ENCODE results near the gene ZNF629.

ZNF629 gene

GRCh38 chr16:30785126-30786106 is 1.6 kb downstream of the ZNF629 start:
- DNase-seq, result no peak

DNA sequence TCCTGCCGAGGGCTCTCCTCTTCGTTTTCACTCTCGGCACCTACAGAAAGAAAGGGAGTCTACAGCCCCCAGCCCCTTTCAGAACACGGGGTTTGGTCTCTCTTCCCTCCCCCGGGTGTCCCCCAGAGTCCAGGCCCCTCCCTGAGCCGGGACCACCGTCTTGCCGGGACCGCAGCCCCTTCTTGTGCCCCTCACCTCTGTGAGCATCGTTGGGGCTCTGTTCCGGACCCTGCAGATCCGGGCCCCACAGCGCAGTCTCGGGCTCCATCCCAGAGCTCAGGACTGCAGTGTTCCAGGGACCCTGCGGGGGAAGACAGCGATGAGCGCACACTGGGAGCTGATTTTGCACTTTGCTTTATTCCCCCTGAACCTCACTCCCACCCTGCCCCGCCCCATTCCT is 2.8 kb downstream of the ZNF629 start:
- DNase-seq, result no peak

GRCh38 chr16:30783280-30784109 is 3.5 kb downstream of the ZNF629 start:
- DNase-seq, result no peak

DNA sequence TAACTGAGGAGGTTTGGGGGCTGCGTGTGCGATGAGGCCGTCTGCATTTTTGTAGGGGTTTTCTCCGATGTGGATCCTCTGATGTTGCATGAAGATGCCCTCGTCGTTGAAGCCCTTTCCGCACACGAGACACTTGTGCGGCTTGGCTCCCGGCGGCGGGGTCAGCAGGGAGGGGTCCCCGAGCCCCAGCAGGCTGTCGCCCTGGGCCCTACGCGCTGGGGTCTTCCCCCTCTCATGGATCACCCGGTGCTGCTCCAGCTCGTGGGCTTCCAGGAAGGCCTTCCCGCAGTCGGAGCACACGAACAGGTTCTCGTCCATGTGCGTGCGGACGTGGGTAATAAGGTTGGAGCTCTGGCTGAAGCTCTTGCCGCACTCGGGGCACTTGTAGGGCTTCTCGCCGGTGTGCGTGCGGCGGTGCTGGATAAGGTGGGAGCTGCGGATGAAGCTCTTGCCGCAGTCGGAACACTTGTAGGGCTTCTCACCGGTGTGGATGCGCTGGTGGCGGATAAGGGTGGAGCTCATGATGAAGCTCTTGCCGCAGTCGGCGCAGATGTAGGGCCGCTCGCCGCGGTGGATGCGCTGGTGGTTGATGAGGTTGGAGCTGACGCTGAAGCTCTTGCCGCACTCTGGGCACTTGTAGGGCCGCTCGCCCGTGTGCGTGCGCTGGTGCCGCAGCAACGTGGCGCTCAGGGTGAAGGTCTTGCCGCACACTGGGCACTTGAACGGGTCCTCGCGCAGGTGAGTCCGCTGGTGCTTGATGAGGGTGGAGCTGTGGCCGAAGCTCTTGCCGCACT is 4.3 kb downstream of the ZNF629 start:
- DNase-seq, result no peak

- no peak for DNase-seq
Observed at GRCh38 chr16:30780549-30780948, 6.5 kb downstream of the ZNF629 start.

- no peak for DNase-seq
Observed at GRCh38 chr16:30780021-30780420, 7.0 kb downstream of the ZNF629 start.

DNA sequence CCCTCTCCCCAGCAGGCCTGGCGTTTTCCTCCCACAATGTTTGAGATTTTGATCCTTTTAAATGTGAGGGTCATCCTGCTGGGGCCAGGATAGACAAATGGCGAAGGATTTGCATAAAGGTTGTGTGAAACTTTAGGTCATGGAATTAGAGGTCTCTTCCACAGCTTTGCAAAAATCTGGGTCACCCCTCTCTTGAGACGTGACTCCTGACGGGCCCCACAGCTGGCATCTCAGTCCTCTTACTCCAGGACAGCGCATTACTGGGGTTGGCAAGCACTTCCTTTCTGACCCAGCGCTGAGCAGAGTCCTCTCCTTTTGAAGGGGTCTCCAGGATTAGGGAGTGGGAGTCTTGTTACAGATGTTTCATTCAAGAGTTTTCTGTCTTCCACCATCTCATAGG is 7.4 kb downstream of the ZNF629 start:
- no peak for DNase-seq

- no peak for DNase-seq
Observed at GRCh38 chr16:30778549-30779244, 8.3 kb downstream of the ZNF629 start.

DNA sequence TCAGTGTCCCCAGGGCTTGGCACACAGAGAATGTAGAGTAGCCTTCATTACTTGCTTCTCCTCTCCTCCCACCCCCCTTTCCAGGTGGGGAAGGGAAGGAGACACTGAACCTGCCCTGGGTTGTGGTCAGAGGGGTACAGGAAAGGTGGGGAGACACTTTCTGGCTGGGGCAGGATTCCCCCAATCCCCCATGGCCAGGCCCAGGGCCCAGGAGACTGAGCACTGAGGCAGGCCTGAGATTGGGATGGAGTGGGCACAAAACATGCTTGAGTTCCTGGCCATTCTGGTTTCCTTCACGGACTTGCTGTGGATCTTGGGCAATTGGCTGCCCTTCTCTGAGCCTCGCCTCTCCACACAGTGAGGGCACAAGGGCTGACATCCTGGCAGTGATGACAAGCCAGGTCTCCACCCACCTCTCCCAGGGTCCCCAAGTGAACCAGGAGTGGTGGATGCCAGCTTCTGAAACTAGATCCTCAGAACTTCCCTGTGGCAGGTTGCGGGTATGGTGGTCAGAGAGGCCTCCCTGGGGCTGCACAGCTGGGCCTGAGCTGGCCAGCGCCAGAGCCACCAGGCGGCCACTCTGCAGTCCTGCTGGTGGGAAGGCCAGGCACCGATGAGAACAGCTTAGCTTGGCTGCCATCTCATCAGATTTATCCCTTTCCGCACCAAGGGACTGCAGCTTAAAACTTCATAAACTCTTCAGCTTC is 9.3 kb downstream of the ZNF629 start:
- DNase-seq, result no peak

- DNase-seq, result peak; percentile 76
Observed at GRCh38 chr16:30775392-30776188, 11.4 kb downstream of the ZNF629 start.

GRCh38 chr16:30775131-30775391 is 11.9 kb downstream of the ZNF629 start:
- DNase-seq, result no peak

GRCh38 chr16:30774367-30775130 is 12.5 kb downstream of the ZNF629 start:
- no peak for DNase-seq

- DNase-seq, result no peak
Observed at GRCh38 chr16:30773826-30774225, 13.2 kb downstream of the ZNF629 start.

DNA sequence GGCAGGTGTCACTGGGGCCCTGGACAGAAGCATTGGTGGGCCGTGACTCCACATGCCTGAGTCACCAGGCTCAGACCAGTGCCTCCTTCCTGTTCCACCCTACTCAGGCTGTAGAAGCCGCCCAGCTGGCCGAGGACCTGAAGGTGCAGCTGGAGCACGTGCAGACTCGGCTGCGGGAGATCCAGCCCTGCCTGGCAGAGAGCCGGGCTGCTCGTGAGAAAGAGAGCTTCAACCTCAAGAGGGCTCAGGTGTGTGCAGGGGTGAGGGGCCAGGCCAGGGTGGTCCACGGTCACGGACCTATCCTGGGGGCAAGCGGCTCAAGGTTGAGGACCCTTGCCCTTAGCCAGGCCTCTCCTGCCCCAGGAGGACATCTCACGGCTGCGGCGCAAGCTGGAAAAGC is 15.3 kb downstream of the ZNF629 start:
- DNase-seq, result no peak

DNA sequence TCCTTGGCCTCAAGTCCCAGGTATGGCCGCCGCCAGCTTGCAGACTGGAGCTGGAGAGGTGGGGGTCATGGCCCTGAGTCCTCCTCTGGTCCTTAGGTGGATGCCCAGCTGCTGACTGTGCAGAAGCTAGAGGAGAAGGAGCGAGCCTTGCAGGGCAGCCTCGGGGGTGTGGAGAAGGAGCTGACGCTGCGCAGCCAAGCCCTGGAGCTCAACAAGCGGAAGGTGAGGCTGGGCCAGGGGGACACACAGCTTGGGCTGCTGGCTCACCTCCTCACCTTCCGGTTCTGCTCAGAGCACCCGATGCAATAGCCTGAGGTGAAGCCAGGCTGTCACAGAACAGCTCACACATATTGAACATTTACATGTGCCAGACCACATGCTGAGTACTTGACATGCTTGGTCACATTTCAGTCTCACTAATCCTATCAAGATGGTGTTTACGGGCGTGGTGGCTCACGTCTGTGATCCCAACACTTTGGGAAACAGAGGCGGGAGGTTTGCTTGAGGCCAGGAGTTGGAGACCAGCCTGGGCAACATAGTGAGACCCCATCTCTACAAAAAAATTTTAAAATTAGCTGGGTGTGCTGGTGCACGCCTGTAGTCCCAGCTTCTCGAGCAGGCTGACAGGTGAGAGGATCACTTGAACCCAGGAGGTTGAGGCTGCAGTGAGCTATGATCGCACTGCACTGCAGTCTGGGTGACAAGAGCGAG is 17.5 kb downstream of the ZNF629 start:
- DNase-seq, result no peak

GRCh38 chr16:30768583-30769181 is 18.3 kb downstream of the ZNF629 start:
- no peak for DNase-seq

GRCh38 chr16:30767767-30768465 is 19.1 kb downstream of the ZNF629 start:
- no peak for DNase-seq

DNA sequence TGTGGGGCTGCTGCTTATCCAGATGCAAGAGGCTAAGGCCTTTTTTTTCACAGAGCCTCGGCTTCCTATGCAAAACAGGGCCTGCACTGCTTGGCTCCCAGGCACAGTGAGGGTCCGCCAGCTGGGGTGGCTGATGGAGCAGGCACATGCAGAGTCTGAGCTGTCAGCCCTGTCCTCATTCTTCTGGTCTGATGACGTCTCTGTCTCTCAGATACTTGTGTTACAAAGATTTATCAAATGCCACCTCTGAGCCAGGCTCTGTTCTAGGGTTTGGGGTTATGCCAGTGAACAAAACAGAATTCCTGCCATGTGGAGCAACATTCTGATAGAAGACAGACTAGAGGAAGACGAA is 20.1 kb downstream of the ZNF629 start:
- DNase-seq, result no peak

Measured in NCI-H510A (cell line).